HG03469 (cell line): Measurements from ENCODE around the gene REEP6.
"Not testable (repeated sequence)": the region's sequence is repeated elsewhere in the genome, so short reads cannot be mapped to it uniquely, and the experiment has no call there.

Experiments used
- ATAC-seq: cut with Tn5 transposase; IDR thresholded peaks from one replicate; pipeline ENCODE4 v1.9.1; 2021; ENCODE audit warnings: mild to moderate bottlenecking, moderate library complexity, moderate number of reproducible peaks; ENCODE audit not compliant: unreplicated experiment

REEP6 gene

DNA sequence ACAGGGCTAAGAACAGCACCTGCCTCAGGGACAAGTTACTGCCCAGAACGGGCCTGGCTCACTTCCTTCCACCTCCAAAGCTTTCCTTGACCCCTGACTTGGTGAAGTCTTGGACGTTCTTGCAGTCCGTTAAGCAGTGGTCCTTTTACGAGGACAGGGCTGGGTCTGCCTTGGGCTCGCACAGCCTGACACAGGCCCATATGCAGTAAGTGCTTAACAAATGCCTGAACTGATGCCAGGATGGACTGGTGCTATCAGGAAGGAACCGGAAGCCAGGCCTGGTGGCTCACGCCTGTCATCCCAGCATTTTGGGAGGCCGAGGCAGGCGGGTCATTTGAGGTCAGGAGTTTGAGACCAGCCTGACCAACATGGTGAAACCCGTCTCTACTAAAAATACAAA is 31.1 kb downstream of the REEP6 start:
- no peak for ATAC-seq

DNA sequence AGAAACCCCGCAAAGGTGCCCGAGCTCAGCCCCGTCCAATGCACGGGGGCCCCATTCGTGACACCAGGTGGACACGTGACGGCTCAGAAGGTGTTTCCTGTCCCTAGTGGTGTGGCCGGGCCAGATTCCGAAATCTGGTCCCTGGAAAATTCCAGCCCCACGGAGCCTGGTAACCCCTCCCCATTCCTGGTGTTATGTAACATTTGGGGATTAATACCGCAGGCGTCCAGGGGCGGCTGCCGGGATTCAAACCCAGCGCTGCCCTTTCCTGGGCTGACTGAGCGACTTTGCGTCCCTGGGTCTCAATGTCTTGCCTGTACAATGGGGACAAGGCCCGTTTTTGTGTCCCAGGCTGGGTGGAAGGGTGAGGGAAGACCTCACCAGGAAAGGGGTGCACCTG is 31.9 kb downstream of the REEP6 start:
- no peak for ATAC-seq

- no peak for ATAC-seq
Observed at GRCh38 chr19:1523412-1524286, 32.7 kb downstream of the REEP6 start, which contains the start of gene PLK5. Gene PLK5, plus strand, starts transcription at chr19:1524077. Its CDS starts 2,920 bp downstream, at chr19:1526997.

DNA sequence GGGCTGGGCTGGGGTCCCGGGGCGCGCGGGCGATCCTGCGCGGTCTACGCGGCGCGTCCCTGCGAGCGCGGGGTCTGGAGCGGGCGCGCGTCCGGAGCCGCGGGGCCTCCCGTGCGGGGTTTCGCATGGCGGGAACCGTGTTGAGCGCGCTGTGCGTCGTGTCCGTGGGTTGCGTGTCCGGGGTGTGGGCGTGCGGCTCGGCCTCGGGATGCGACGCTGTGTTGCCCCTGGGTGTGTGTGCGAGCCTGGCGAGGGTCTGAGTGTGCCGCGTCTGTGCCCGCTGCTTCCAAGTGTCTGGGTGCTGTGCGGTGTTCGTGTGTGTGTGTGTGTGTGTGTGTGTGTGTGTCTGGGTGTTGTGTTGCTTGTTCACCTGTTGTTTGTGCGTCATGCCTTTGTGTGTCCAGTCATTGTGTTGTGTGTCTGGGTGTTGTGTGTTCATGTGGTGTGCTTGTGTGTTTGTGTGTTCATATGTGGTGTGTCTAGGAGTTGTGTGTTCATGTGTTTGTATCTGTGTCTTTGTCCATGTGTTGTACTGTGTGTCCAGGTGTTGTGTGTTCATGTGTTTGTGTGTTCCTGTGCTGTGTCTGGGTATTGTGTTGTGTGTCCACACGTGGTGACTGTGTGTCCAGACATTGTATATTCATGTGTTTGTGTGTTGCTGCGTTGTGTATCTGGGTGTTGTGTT is 33.4 kb downstream of the REEP6 start:
- no peak for ATAC-seq

- no peak for ATAC-seq
Observed at GRCh38 chr19:1524972-1525325, 34.0 kb downstream of the REEP6 start.

- ATAC-seq, result no peak
Observed at GRCh38 chr19:1525343-1525742, 34.4 kb downstream of the REEP6 start.

DNA sequence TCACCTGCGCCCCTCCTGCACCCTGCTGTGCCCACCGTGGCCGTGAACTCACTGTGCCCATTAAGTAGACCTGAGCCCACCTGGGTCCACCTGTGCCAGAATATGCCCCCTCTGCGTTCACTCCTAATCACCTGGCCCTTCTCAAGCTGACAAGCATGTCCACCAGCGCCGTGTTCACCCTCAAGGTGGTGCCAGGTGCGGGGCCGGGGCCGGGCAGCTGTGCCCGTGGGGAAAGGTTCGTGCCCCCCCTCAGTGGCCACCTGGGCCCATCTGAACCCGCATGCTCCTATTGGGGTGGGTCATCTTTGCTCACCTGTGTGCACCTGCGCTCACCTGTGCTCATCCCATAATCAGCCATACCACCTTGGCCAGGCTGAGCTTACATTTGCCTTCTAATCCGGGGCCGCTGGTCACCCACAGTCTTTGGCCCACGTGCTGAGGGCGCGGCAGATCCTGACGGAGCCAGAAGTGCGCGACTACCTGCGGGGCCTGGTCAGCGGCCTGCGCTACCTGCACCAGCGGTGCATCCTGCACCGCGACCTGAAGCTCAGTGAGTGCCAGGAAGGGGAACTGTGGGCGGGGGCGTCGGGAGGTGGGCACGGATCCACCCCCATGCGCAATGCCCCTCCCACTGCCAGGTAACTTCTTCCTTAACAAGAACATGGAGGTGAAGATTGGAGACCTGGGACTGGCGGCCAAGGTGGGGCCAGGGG is 35.2 kb downstream of the REEP6 start:
- ATAC-seq, result no peak

DNA sequence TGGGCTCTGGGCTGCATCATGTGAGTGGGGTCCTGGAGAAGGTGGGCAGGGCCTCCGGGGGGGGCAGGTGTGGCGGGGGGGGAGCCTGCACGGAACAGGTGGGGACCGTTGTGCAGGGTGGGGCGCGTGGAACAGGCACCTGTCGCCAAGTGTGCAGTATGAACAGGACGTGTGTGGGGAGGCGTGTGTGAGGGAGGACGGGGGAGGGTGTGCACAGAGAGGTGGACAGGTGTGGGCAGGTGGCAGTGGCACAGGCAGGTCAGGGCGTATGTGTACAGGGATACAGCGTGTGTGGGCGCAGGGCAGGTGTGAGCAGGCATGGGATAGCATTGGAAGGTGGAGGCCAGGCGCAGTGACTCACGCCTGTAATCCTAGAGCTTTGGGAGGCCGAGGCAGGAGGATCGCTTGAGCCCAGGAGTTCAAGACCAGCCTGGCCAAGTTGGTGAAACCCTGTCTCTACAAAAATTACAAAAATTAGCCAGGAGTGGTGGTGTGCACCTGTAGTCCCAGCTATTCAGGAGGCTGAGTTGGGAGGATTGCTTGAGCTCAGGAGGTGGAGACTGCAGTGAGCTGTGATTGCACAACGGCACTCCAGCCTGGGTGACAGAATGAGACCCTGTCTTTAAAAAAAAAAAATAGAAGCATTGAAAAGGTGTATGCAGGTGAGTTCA is 36.1 kb downstream of the REEP6 start:
- no peak for ATAC-seq

GRCh38 chr19:1527650-1528309 is 36.8 kb downstream of the REEP6 start:
- no peak for ATAC-seq

DNA sequence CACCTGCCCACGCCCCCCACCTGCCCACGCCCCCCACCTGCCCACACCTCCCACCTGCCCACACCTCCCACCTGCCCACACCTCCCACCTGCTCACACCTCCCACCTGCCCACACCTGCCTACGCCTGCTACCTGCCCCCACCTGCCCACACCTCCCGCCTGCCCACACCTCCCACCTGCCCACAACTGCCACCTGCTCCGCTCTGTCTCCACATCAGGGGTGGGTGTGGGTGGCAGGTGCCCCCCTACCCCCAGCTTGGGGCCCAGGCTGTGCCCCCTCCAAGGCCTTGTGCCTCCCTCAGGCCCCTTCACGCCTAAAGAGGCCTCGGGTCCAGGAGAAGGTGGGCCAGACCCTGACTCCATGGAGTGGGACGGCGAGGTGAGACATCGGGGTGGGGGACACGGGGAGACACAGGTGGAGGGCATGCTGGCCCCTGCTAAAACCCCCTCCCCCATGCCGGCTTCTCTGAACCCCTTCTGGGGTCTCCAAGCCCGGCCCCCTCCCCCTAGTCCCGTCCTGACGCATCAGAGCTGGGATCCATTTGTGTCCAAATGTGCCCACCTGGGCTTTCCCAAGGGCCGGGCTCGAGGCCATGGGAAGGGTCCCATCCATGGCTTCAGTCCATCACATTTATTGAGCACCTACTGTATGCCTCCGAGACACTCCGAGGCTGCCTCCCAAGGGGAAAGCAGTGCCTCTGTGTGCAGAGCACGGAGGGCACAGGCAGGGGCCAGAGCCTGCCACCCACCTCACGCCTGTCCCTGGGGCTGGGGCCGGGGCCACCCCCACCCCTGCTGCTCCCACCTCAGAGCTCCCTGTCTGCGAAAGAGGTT is 37.8 kb downstream of the REEP6 start:
- ATAC-seq, result no peak

- ATAC-seq, result no peak
Observed at GRCh38 chr19:1529430-1529816, 38.4 kb downstream of the REEP6 start.

- ATAC-seq, result not testable (repeated sequence)
Observed at GRCh38 chr19:1530856-1531255, 39.9 kb downstream of the REEP6 start.

DNA sequence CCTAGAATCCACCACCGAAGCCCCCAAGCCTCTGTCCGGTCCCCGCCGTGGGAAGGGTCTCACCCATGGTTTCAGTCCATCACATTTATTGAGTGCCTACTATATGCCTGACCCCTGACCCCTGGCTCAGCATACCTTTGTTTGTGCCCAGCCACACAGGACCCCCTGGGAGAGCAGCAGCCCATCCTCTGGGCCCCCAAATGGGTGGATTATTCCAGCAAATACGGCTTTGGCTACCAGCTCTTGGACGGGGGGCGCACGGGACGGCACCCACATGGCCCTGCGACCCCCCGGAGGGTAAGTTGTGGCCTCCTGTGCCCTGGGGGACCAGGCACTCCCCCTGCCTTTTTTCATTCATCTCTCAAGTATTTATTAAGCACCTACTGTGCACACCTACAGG is 40.6 kb downstream of the REEP6 start:
- ATAC-seq, result no peak

- ATAC-seq, result no peak
Observed at GRCh38 chr19:1532003-1532402, 41.0 kb downstream of the REEP6 start.

- no peak for ATAC-seq
Observed at GRCh38 chr19:1533510-1534150, 42.6 kb downstream of the REEP6 start.

DNA sequence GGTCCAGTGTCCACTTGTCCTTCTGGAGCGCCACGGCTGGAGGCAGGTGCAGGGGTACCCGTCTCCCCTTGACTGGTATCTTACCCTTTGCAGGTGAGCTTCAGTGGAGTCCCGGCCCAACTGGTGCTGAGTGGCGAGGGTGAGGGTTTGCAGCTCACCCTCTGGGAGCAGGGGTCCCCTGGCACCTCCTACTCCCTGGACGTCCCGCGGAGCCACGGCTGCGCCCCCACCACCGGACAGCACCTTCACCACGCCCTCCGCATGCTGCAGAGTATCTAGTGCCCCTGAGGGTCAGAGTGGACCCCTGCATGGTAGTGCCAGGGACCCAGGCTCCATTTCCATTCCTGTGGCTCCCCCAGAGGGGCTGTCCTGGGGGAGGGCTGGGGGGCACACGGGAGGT is 44.0 kb downstream of the REEP6 start:
- no peak for ATAC-seq

GRCh38 chr19:1535699-1536098 is 44.7 kb downstream of the REEP6 start:
- ATAC-seq, result not testable (repeated sequence)

DNA sequence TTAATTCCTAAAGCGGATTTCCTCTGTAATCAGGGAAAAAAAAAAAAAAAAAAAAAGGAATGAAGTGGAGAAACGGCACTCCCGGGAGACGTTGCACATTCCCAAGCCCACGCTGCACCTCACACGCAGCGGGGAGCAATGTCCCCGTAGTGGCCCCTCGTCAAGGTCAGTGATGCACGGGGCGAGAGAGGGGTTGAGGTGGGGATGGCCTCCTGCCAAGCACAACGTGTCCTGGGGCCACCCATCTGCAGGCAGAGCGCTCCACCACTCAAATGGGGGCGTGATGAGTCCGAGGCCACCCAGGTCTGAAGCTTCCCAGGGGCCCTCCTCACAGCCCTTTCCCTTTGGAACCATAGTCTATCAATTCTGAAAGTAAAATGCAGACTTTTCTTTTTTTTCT is 48.0 kb downstream of the REEP6 start:
- ATAC-seq, result no peak

- ATAC-seq, result not testable (repeated sequence)
Observed at GRCh38 chr19:1539749-1540148, 48.8 kb downstream of the REEP6 start.
